ENCODE results near the gene NEK9.

NEK9 gene

DNA sequence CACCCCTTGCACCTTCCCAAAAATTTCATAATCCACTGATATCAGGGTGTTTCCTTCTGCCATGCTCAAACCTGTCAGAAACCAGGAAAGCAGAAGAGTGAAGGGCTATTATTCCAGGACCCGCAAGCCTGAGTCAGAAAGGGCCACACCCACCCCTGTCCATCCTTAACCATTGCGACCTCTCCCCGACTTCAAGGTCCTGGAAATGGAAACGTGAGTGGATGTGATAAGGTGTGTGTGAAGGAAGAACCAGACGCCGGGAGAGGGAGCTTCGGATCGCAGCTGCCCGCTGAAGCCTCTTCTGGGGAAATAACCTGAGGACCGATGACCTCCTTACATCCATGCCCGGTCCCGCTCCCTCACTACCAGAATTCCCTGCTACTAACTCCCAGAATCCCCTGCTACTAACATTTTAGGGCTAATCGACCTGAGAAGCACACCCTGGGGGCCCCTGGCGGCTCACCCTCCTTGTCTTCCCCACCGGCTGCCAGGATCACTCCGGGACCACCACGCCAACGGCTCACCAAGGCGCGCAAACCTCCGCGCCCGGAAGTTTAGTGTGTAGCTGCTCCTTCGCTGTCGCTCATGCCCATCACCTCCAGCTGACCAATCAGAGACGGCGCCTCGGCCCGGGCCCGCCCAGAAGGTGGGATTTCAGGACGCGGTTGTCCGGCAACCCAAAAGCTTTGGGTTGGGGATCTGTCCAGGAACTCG lies 63.2 kb downstream of the NEK9 start, which contains the start of gene ACYP1:
TSS of gene ACYP1 (minus strand) at position 534 of the 714 bp plus-strand sequence. CDS start at position 63, 471 bp downstream.
- TF ChIP-seq CTCF (IDR thresholded peaks at IDR 0.05), result no peak

- TF ChIP-seq CTCF (IDR thresholded peaks at IDR 0.05), result no peak
Observed at GRCh38 chr14:75063013-75063412, 63.8 kb downstream of the NEK9 start.

DNA sequence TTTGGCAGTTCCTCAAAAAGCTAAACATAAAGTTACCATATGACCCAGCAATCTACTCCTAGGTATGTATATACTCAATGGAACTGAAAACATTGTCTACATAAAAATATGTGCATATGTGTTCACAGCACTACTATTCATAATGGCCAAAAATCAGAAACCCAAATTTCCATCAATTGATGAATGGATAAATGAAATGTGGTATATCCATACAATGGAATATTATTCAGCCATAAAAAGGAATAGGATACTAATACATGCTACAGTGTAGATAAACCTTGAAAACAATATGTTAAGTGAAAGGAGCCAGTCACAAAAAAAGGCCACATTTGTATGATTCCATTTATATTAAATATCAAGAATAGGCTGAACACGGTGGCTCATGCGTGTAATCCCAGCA lies 66.4 kb downstream of the NEK9 start:
- no peak for TF ChIP-seq CTCF (IDR thresholded peaks at IDR 0.05)

GRCh38 chr14:75059642-75060041 lies 67.2 kb downstream of the NEK9 start:
- no peak for TF ChIP-seq CTCF (IDR thresholded peaks at IDR 0.05)

- TF ChIP-seq CTCF (IDR thresholded peaks at IDR 0.05), result no peak
Observed at GRCh38 chr14:75054421-75054820, 72.4 kb downstream of the NEK9 start.

GRCh38 chr14:75053396-75054291 lies 73.2 kb downstream of the NEK9 start:
- no peak for TF ChIP-seq CTCF (IDR thresholded peaks at IDR 0.05)

DNA sequence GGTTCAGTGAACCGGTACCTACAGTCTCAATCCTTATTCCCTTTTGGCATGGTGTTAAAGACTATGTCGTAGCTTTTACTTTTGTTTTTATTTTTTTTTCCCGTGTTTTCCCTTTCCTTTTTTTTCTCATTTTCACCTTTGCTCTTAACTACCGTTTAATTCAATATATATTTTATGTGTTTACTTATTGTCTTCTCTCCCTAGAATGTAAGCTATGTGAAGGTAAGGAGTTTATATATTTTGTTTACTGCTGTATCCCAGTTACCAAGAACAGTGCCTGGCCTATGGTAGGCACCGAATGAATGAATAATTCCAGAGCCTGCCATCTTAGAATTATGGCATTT lies 75.3 kb downstream of the NEK9 start:
- TF ChIP-seq CTCF (IDR thresholded peaks at IDR 0.05), result no peak

Measured in LNCAP (cell line).